Spleen (tissue), 11 donors: ENCODE measurements around the gene FTL. TPM values are rescaled to one million over a fixed set of nuclear protein-coding genes. Genes with fewer than 3 reads are reported as not detected.

Source experiments
- DNase-seq: peaks from one replicate; pipeline ENCODE4 v3.0.0-alpha.2; 2020
- H3K27ac ChIP-seq, 8 donors: fragments of 200-600 bp; sonication (generic) in 7 of 8; 1 replicate in 4 of 8; 2 replicates in 4 of 8; pipeline versions ENCODE4 v1.5.0 to v1.8.0; 2016 to 2021; ENCODE audit warnings: inconsistent platforms in 4 of 8, mild to moderate bottlenecking in 4 of 8, moderate library complexity in 1 of 8
- H3K27me3 ChIP-seq, 7 donors: fragments of 200-600 bp; sonication (generic) in 6 of 7; replicated peaks in 1 of 7; 1 replicate in 4 of 7; 2 replicates in 3 of 7; pipeline versions ENCODE4 v1.5.0 to v1.8.0; 2016 to 2021; ENCODE audit warnings: inconsistent platforms in 3 of 7, mild to moderate bottlenecking in 1 of 7
- H3K36me3 ChIP-seq, 6 donors: fragments of 200-600 bp; sonication (generic) in 5 of 6; 1 replicate in 4 of 6; 2 replicates in 2 of 6; pipeline versions ENCODE4 v1.5.0 to v1.8.0; 2016 to 2021; ENCODE audit warnings: inconsistent platforms in 2 of 6
- H3K4me1 ChIP-seq, 6 donors: fragments of 200-600 bp; sonication (generic) in 5 of 6; 1 replicate in 3 of 6; 2 replicates in 3 of 6; pipeline versions ENCODE4 v1.5.0 to v1.8.0; 2016 to 2021; ENCODE audit warnings: inconsistent platforms in 3 of 6
- H3K4me3 ChIP-seq, 8 donors: fragments of 200-600 bp; sonication (generic) in 7 of 8; 1 replicate in 4 of 8; 2 replicates in 4 of 8; pipeline versions ENCODE4 v1.5.0 to v1.8.0; 2016 to 2021; ENCODE audit warnings: inconsistent platforms in 4 of 8, mild to moderate bottlenecking in 4 of 8, moderate library complexity in 2 of 8
- H3K9me3 ChIP-seq, 8 donors: fragments of 200-600 bp; sonication (generic) in 7 of 8; 1 replicate in 4 of 8; 2 replicates in 4 of 8; pipeline versions ENCODE4 v1.5.0 to v1.8.0; 2016 to 2021; ENCODE audit warnings: inconsistent platforms in 4 of 8
- POLR2A ChIP-seq, 3 donors: fragments of 450-650 bp; IDR thresholded peaks; one replicate each; pipeline ENCODE4 v1.5.1; 2017; ENCODE audit warnings: antibody characterized with exemption in 3 of 3, mild to moderate bottlenecking in 1 of 3
- POLR2AphosphoS5 ChIP-seq, 3 donors: sonication (generic); formaldehyde crosslinking; IDR thresholded peaks; one replicate each; pipeline ENCODE4 v1.5.1; 2017; ENCODE audit warnings: antibody characterized with exemption in 3 of 3
- WGBS, 5 donors: extraction: QIAGEN DNeasy Blood & Tissue Kit in 3 of 5; methylation state at CpG; one replicate each; pipeline versions ENCODE4 v1.1.5 to v1.1.7; 2013 to 2018; 5-methylcytosine and 5-hydroxymethylcytosine counted together
- intact Hi-C: fragments of 100-400 bp; cut with DNase I; formaldehyde crosslinking; loops from one replicate; pipeline ENCODE4 v1.15.0; 2023; ENCODE audit warnings: low total_unique reads
- polyA plus RNA-seq, 3 donors: library from polyadenylated mRNA; stranded (reverse); fragments of 200-250 nt; gene quantifications; one replicate each; pipeline ENCODE4 v1.2.1, GENCODE V29; 2013
- total RNA-seq, 7 donors: library from RNA; depleted of rRNA in 3 of 7; stranded (reverse); fragments of >200 nt in 3 of 7; fragmentation: NEBNext Ultra II Directional in 4 of 7; extraction: Animal tissue kit (Norgen Biotek cat#: 25700) in 4 of 7; gene quantifications; one replicate each; pipeline versions ENCODE4 v1.1.0 to v1.2.1, GENCODE V29; 2016 to 2021
- TF ChIP-seq, protein P1 (sequence below), 11 experiments: fragments of 200-600 bp in 7 of 11; fragments of 450-650 bp in 4 of 11; sonication (generic) in 4 of 11; IDR thresholded peaks in 8 of 11; conservative IDR thresholded peaks in 3 of 11; 1 replicate in 7 of 11; 2 replicates in 4 of 11; pipeline versions ENCODE4 v1.4.0 to v1.8.0; 2016 to 2021; ENCODE audit warnings: antibody characterized with exemption in 11 of 11, inconsistent platforms in 4 of 11, mild to moderate bottlenecking in 1 of 11
- donor health status: healthy with polysubstance abuse.
- donor health status: DM: no; HTN: no; CAD: no; lungs with moderate emphysema.
- donor health status: DM: no; HTN: no; CAD: no.
- donor health status: Bipolar disorder and iron deficiency.
- donor health status: healthy.
- donor health status: DM: no; HTN: no; CAD: no.
- donor health status: DM: yes; HTN: yes; CAD: no.

FTL gene
- total and polyA plus RNA-seq, 10 donors = 4,960 to 14,078 (median 7,397) TPM

DNA sequence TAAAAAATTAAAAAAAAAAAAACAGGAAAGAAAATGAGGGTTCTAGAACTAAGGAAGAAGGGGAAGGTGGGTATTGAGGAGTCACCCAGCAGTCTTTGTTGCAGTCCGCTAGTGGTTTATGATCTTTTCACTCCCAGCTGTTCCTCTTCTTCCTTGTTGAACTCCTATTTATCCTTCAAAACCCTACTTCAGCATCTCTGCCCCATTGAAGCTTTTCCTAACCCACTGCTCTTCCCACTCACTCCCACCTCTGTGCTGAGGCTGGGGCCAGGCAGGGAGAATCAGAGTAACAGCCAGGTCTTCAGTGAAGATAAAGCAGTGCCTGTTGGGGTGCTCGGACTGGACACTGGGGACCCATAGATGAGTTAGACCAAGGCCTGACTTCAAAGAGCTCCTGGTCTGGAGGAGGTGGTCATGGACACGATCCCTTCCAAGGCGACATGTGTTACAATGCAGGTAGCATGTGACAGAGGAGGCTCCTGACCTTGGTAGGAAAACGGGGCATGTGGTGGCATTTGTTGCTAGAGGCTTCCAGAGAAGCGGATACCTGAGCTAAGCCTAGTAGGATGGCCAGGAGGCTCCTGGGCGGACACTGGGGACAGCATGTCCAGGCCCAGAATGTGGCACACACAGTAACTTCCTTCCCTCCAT is 40.0 kb downstream of the FTL start:
- H3K9me3 ChIP-seq = no peaks in the 10 kb centered on the region
- intact Hi-C loops = no loop called here
- no peak for TF ChIP-seq POLR2A (IDR thresholded peaks at IDR 0.05)
- TF ChIP-seq, protein P1, sequence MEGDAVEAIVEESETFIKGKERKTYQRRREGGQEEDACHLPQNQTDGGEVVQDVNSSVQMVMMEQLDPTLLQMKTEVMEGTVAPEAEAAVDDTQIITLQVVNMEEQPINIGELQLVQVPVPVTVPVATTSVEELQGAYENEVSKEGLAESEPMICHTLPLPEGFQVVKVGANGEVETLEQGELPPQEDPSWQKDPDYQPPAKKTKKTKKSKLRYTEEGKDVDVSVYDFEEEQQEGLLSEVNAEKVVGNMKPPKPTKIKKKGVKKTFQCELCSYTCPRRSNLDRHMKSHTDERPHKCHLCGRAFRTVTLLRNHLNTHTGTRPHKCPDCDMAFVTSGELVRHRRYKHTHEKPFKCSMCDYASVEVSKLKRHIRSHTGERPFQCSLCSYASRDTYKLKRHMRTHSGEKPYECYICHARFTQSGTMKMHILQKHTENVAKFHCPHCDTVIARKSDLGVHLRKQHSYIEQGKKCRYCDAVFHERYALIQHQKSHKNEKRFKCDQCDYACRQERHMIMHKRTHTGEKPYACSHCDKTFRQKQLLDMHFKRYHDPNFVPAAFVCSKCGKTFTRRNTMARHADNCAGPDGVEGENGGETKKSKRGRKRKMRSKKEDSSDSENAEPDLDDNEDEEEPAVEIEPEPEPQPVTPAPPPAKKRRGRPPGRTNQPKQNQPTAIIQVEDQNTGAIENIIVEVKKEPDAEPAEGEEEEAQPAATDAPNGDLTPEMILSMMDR (IDR thresholded peaks at IDR 0.05 in 8 of 11, conservative IDR thresholded peaks at IDR 0.05 in 3 of 11) = no peak
- no peak for TF ChIP-seq POLR2AphosphoS5 (IDR thresholded peaks at IDR 0.05)
- H3K36me3 ChIP-seq = peaks cover 4 to 100% (median 59%) of the 10 kb centered on the region in 6 donors
- 88 to 98% (median 96%) methylated on average over 7 of the region's 7 CpGs for WGBS, 5 donors
- no peak overlapping the region for H3K4me3 ChIP-seq
- peaks cover 0 to under 1% (median 0%) of the 10 kb centered on the region in 6 donors for H3K4me1 ChIP-seq
- no peaks in the 10 kb centered on the region for H3K27me3 ChIP-seq
- H3K27ac ChIP-seq = no peak overlapping the region
- DNase-seq = no peak

DNA sequence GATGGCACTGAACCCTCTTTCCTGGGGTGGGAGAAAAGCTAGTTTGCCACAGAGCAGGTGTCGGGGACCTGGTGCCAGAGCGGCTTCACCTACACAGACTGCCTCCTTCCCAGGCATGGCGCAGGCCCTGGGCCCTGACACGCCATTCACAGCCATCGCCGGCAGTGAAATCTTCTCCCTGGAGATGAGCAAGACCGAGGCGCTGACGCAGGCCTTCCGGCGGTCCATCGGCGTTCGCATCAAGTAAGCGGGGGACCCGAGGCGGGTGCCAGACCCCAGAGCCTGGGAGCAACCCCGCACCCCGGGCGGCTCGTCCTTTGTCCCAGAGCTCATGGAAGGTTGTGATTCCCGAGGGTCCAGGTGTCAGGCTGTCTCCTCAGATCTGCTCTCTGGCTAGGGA is 41.8 kb downstream of the FTL start:
- TF ChIP-seq POLR2AphosphoS5 (IDR thresholded peaks at IDR 0.05) (peak in 1 of 3 donors; percentile 6), POLR2A (IDR thresholded peaks at IDR 0.05) (no peak)
- WGBS, 5 donors = 91 to 98% (median 97%) methylated on average over 7 to 22 of the region's 22 CpGs
- no peaks in the 10 kb centered on the region for H3K4me1 ChIP-seq
- H3K36me3 ChIP-seq = peaks cover 4 to 100% (median 77%) of the 10 kb centered on the region in 6 donors
- H3K27me3 ChIP-seq = no peaks in the 10 kb centered on the region
- no peak overlapping the region for H3K27ac ChIP-seq
- H3K9me3 ChIP-seq = no peaks in the 10 kb centered on the region
- no peak overlapping the region for H3K4me3 ChIP-seq
- no peak for DNase-seq
- intact Hi-C loops = no loop called here

DNA sequence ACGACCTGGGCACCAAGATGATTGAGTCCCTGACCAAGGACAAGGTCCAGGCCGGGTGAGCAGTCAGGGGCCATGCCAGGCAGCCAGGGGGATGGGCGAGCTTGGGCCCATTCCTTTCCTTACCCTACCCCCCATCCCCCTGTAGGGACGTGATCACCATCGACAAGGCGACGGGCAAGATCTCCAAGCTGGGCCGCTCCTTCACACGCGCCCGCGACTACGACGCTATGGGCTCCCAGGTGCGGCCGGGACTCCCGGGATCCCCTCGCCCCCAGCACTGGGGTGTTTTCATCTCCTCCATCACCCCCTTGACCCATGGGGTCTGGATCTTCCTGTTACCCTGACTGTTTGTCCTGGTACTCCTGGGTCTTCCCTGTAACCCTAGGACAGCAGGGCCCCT is 44.7 kb downstream of the FTL start:
- intact Hi-C loops = no loop called here
- H3K4me1 ChIP-seq = no peaks in the 10 kb centered on the region
- TF ChIP-seq POLR2AphosphoS5 (IDR thresholded peaks at IDR 0.05) (peak in 1 of 3 donors; percentile 27), POLR2A (IDR thresholded peaks at IDR 0.05) (no peak)
- TF ChIP-seq, protein P1 (IDR thresholded peaks at IDR 0.05 in 8 of 11, conservative IDR thresholded peaks at IDR 0.05 in 3 of 11) = no peak
- H3K27me3 ChIP-seq = no peaks in the 10 kb centered on the region
- 96 to 99% (median 97%) methylated on average over 17 to 18 of the region's 18 CpGs for WGBS, 5 donors
- no peak for DNase-seq
- H3K27ac ChIP-seq = no peak overlapping the region
- H3K36me3 ChIP-seq = peaks cover 0 to 100% (median 70%) of the 10 kb centered on the region in 6 donors
- H3K9me3 ChIP-seq = no peaks in the 10 kb centered on the region
- no peak overlapping the region for H3K4me3 ChIP-seq

DNA sequence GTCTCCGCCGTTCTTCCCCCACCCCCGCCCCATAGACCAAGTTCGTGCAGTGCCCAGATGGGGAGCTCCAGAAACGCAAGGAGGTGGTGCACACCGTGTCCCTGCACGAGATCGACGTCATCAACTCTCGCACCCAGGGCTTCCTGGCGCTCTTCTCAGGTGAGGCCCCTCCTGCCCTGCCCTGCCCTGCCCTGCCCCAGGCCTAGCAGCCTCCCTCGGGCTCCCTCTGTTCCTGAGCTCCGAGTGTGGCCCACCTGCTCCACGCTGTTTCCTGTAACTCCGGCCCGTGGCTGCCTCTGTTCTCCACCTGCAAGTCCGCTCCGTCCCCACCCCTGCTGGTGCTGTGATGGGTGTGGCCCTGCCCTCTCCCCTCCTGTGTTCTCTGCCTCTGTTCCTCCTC is 45.3 kb downstream of the FTL start:
- no peak overlapping the region for H3K27ac ChIP-seq
- intact Hi-C loops = no loop called here
- TF ChIP-seq, protein P1 (IDR thresholded peaks at IDR 0.05 in 8 of 11, conservative IDR thresholded peaks at IDR 0.05 in 3 of 11) = no peak
- TF ChIP-seq POLR2AphosphoS5 (IDR thresholded peaks at IDR 0.05) (no peak), POLR2A (IDR thresholded peaks at IDR 0.05) (no peak)
- no peaks in the 10 kb centered on the region for H3K27me3 ChIP-seq
- no peak overlapping the region for H3K4me3 ChIP-seq
- peaks cover 0 to 100% (median 67%) of the 10 kb centered on the region in 6 donors for H3K36me3 ChIP-seq
- DNase-seq = no peak
- WGBS, 5 donors = 90 to 96% (median 93%) methylated on average over 13 to 18 of the region's 18 CpGs
- H3K4me1 ChIP-seq = no peaks in the 10 kb centered on the region
- H3K9me3 ChIP-seq = no peaks in the 10 kb centered on the region
